ENCODE results near the gene VPS52. TPM values are rescaled to one million over a fixed set of nuclear protein-coding genes. Genes with fewer than 3 reads are reported as not detected.

Gene VPS52
- total RNA-seq, 1 donor from 2014 or later: 41.8 TPM

DNA sequence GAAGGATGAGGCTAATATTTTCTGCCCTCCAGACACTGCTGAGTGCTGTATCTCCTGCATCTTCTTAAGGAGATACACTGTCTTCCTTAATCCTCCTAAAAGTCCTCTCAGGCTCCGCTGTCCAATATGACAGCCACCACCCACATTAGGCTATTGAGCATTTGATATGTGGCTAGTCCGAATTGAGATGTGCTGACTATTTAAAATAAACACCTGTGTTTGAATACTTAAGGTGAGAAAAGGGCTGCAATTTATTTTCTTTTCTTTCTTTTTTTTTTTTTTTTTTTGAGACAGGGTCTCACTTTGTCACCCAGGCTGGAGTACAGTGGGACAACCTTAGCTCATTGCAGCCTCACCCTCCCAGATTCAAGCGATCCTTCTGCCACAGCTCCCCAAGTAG, 30.2 kb upstream of the VPS52 start:
- peaks cover 13% of the 10 kb centered on the region for H3K36me3 Mint-ChIP-seq (ENCODE audit: low read depth, unreplicated experiment)
- no peaks in the 10 kb centered on the region for H3K9me3 Mint-ChIP-seq (ENCODE audit: unreplicated experiment)
- H3K27me3 Mint-ChIP-seq (ENCODE audit: unreplicated experiment): peaks cover 27% of the 10 kb centered on the region
- no peak overlapping the region for H3K27ac Mint-ChIP-seq (ENCODE audit: unreplicated experiment)
- no peak for DNase-seq (ENCODE audit: low spot score)
- peaks cover 12% of the 10 kb centered on the region for H3K4me1 Mint-ChIP-seq (ENCODE audit: unreplicated experiment)
- TF ChIP-seq, protein P1, sequence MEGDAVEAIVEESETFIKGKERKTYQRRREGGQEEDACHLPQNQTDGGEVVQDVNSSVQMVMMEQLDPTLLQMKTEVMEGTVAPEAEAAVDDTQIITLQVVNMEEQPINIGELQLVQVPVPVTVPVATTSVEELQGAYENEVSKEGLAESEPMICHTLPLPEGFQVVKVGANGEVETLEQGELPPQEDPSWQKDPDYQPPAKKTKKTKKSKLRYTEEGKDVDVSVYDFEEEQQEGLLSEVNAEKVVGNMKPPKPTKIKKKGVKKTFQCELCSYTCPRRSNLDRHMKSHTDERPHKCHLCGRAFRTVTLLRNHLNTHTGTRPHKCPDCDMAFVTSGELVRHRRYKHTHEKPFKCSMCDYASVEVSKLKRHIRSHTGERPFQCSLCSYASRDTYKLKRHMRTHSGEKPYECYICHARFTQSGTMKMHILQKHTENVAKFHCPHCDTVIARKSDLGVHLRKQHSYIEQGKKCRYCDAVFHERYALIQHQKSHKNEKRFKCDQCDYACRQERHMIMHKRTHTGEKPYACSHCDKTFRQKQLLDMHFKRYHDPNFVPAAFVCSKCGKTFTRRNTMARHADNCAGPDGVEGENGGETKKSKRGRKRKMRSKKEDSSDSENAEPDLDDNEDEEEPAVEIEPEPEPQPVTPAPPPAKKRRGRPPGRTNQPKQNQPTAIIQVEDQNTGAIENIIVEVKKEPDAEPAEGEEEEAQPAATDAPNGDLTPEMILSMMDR (IDR thresholded peaks at IDR 0.05; ENCODE audit: unreplicated experiment): no peak
- no peak overlapping the region for H3K4me3 Mint-ChIP-seq (ENCODE audit: unreplicated experiment)

DNA sequence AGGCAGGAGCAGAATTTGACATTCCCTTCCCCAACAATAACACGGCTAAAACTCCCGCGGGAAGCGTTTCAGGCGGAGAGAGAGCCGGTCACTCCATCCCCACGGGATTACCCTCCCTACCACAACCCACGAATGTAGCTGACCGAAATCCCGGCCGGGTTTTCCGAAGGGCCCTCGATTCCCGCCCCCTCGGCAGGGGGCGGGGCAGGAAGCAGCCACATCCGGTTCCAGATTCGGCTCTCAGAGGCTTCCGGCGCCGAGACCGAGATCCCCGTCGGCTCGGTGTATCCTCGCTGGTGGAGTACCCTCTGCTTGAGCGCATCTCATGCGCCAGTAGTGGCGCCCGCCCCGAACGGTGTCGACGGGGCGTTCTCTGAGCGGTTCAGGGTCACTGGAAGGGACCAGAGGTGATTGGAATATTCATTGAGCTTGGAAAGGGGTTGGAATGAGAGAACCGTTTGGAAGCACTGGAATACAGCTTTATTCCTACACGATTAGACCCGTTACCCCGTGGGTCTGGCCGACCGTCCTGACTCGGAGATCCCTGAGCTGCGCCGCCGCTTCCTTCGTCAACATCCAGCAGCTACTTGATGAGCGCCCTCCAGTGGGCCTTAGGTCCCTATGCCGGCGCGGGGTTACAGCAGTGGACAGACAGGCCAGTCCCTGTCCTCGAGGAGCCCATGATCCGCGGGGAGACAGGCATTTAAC, 27.7 kb upstream of the VPS52 start:
- peaks cover 38% of the 10 kb centered on the region for H3K27me3 Mint-ChIP-seq (ENCODE audit: unreplicated experiment)
- TF ChIP-seq, protein P1 (IDR thresholded peaks at IDR 0.05; ENCODE audit: unreplicated experiment): no peak

DNA sequence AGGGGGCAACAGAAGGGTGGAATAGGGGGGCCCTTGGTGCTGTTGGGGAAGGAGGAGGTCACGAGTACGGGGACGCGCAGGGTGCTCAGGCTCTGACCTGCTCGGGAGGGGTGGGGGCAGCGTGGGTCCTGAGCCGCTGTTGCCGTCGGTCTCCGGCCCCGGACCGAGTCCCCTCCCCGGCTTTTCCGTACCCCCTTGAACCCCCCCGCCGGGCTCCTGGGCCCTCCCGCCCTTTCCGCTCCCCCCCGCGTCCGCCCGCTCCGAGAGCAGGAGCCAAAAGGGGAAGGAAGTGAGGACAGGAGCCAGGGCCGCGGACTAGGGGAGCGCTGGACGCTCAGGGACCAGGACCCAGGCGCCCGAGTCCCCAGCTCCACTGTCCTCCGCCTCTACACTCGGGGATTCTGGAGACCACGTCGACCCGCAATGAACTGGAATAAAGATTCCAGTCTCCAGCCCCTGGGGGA, 27.1 kb upstream of the VPS52 start, which contains the start of gene RGL2:
Gene RGL2, minus strand, starts transcription at position 170 of the 464 bp plus-strand sequence. CDS start 332 bp downstream, outside the sequence.
- peaks cover 41% of the 10 kb centered on the region for H3K27me3 Mint-ChIP-seq (ENCODE audit: unreplicated experiment)
- peak within 1 kb of the TSS; percentile 100 for H3K27ac Mint-ChIP-seq (ENCODE audit: unreplicated experiment)
- peaks cover 27% of the 10 kb centered on the region for H3K4me1 Mint-ChIP-seq (ENCODE audit: unreplicated experiment)
- H3K4me3 Mint-ChIP-seq (ENCODE audit: unreplicated experiment): peak within 1 kb of the TSS; percentile 100
- peak; percentile 70 for DNase-seq (ENCODE audit: low spot score)
- TF ChIP-seq, protein P1 (IDR thresholded peaks at IDR 0.05; ENCODE audit: unreplicated experiment): no peak
- peaks cover 17% of the 10 kb centered on the region for H3K36me3 Mint-ChIP-seq (ENCODE audit: low read depth, unreplicated experiment)
- H3K9me3 Mint-ChIP-seq (ENCODE audit: unreplicated experiment): no peaks in the 10 kb centered on the region

More for the DNA sequence above, 27.7 kb upstream of the VPS52 start:
- peak; percentile 91 for DNase-seq (ENCODE audit: low spot score)
- Mint-ChIP-seq H3K27ac (ENCODE audit: unreplicated experiment) (peak overlapping the region; percentile 99), H3K36me3 (ENCODE audit: low read depth, unreplicated experiment) (peaks cover 15% of the 10 kb centered on the region), H3K4me3 (ENCODE audit: unreplicated experiment) (peak overlapping the region; percentile 100), H3K9me3 (ENCODE audit: unreplicated experiment) (no peaks in the 10 kb centered on the region), H3K4me1 (ENCODE audit: unreplicated experiment) (peaks cover 24% of the 10 kb centered on the region)

DNA sequence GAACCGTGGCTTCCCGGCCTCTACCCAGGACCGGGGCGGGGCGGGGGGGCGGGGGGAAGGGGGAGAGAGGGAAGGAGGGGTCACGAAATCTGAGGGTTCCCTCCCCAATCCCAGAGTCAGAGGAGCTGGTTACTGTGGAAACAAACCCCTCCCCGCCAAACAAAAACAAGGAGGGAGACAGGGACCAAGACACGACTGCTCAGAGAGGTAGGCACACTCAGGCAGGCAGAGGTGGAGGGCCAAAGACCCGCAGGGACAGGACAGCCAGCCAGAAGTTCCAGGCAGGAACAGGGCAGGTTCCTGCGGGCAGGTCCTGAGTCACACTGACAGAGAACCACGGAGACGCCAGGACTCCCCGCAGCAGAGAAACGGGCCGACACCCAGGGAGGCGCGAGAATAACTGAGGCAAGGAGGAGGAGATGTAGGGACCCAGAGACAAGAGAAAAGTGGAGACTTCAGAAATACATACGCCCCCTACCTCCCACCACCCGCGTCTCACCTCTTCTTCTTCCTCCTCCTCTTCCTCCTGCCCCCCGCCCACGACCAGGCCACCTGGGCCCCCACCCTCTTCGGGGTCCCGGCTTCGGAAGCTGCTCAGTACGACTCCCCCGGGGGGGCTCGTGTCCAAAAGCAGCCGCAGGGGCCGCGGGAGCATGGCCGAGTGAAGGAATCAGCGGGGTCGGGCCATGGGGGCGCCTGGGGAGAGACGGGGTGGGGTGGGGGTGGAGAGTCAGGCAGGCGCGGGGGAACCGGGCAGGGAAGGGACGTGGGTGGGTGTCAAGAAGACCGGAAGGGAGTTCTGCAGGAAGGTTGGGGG, 26.5 kb upstream of the VPS52 start:
- peaks cover 27% of the 10 kb centered on the region for H3K4me1 Mint-ChIP-seq (ENCODE audit: unreplicated experiment)
- TF ChIP-seq, protein P1 (IDR thresholded peaks at IDR 0.05; ENCODE audit: unreplicated experiment): peak; percentile 16
- H3K36me3 Mint-ChIP-seq (ENCODE audit: low read depth, unreplicated experiment): peaks cover 14% of the 10 kb centered on the region
- DNase-seq (ENCODE audit: low spot score): peak; percentile 72
- peak overlapping the region; percentile 100 for H3K4me3 Mint-ChIP-seq (ENCODE audit: unreplicated experiment)
- peaks cover 41% of the 10 kb centered on the region for H3K27me3 Mint-ChIP-seq (ENCODE audit: unreplicated experiment)
- H3K27ac Mint-ChIP-seq (ENCODE audit: unreplicated experiment): peak overlapping the region; percentile 100
- no peaks in the 10 kb centered on the region for H3K9me3 Mint-ChIP-seq (ENCODE audit: unreplicated experiment)

Measured in endothelial cell (in vitro differentiated cells).